Heart right ventricle (tissue), 16 donors: ENCODE measurements around the gene NR1I3. TPM values are rescaled to one million over a fixed set of nuclear protein-coding genes. Genes with fewer than 3 reads are reported as not detected.

ENCODE experiments used
- ATAC-seq, 8 donors: fragments of 200-7000 bp; cut with Tn5 transposase; one replicate each; pipeline ENCODE4 v1.9.1; 2020; ENCODE audit warnings: mild to moderate bottlenecking in 8 of 8, moderate library complexity in 8 of 8, moderate number of reproducible peaks in 1 of 8
- DNase-seq, 2 donors: peaks; one replicate each; pipeline ENCODE4 v3.0.0-alpha.2; 2020
- H3K27ac ChIP-seq, 10 donors: fragments of 200-600 bp; sonication (generic) in 2 of 10; one replicate each; pipeline versions ENCODE4 v1.5.0 to v1.8.0; 2020 to 2022; ENCODE audit warnings: mild to moderate bottlenecking in 3 of 10
- H3K27me3 ChIP-seq, 7 donors: fragments of 200-600 bp; one replicate each; pipeline ENCODE4 v1.8.0; 2021 to 2022; ENCODE audit warnings: mild to moderate bottlenecking in 2 of 7
- H3K36me3 ChIP-seq, 9 donors: fragments of 200-600 bp; sonication (generic) in 1 of 9; one replicate each; pipeline versions ENCODE4 v1.5.0 to v1.8.0; 2020 to 2022; ENCODE audit warnings: mild to moderate bottlenecking in 2 of 9
- H3K4me1 ChIP-seq, 9 donors: fragments of 200-600 bp; sonication (generic) in 1 of 9; one replicate each; pipeline versions ENCODE4 v1.5.0 to v1.8.0; 2020 to 2022; ENCODE audit warnings: mild to moderate bottlenecking in 4 of 9
- H3K4me3 ChIP-seq, 10 donors: fragments of 200-600 bp; sonication (generic) in 2 of 10; one replicate each; pipeline versions ENCODE4 v1.5.0 to v1.8.0; 2020 to 2022; ENCODE audit warnings: mild to moderate bottlenecking in 7 of 10, moderate library complexity in 2 of 10
- H3K9me3 ChIP-seq, 11 donors: fragments of 200-600 bp in 10 of 11; sonication (generic) in 2 of 11; one replicate each; pipeline versions ENCODE4 v1.5.0 to v1.8.0; 2013 to 2022; ENCODE audit warnings: mild to moderate bottlenecking in 2 of 11, control low read depth in 1 of 11, moderate library complexity in 1 of 11
- WGBS, 2 donors: extraction: QIAGEN DNeasy Blood & Tissue Kit; methylation state at CpG; one replicate each; pipeline ENCODE4 v1.1.7; 2013; ENCODE audit warnings: inconsistent platforms in 1 of 2; 5-methylcytosine and 5-hydroxymethylcytosine counted together
- intact Hi-C, 10 donors: fragments of 100-400 bp; cut with DNase I; formaldehyde crosslinking; loops; one replicate each; pipeline versions ENCODE4 v1.11.1 to v1.14.2; 2022
- polyA plus RNA-seq, 2 donors: library from polyadenylated mRNA; stranded (reverse); fragments of 200-250 nt; gene quantifications; one replicate each; pipeline ENCODE4 v1.2.3, GENCODE V29; 2013
- total RNA-seq, 10 donors: library from RNA; stranded (reverse); fragmentation: NEBNext Ultra II Directional in 3 of 10; extraction: Animal tissue kit (Norgen Biotek cat#: 25700) in 3 of 10; gene quantifications; one replicate each; pipeline versions ENCODE4 v1.2.1 to v1.2.4, GENCODE V29; 2021 to 2023
- TF ChIP-seq, protein P1 (sequence below), 9 donors: fragments of 200-600 bp; sonication (generic) in 2 of 9; IDR thresholded peaks; one replicate each; pipeline versions ENCODE4 v1.5.0 to v1.8.0; 2021 to 2022; ENCODE audit warnings: antibody characterized with exemption in 9 of 9, mild to moderate bottlenecking in 5 of 9, moderate library complexity in 1 of 9
- donor health status: Arrhythmogenic right ventricular cardiomyopathy.
- donor health status: ischemic (EF 13 %, LVEDD 7.1; RV severe dilation, severe dysfunction).
- donor health status: healthy with polysubstance abuse.
- donor health status: DM: no; HTN: yes; CAD: no.
- donor health status: DM: no; HTN: no; CAD: no.
- donor health status: ischemic (EF 25% LVEDD 6.9; RV normal size, moderate dysfunction).
- donor health status: ischemic (EF 25% LVEDD 5.7; RV mildly dilated, moderate dysfunction).
- donor health status: healthy.
- donor health status: DM: yes; HTN: yes; CAD: no.
- donor health status: Ischemic cardiomyopathy.
- donor health status: ischemic (EF 35%, LVEDD 5.7; RV mildly dilated, moderate dysfunction).
- donor health status: nonischemic (EF 11% LVEDD 7.7; RV severe dilation, severe dysfunction).
- donor health status: DM: yes; HTN: yes; CAD: no.
- donor health status: PGD.
- donor health status: ischemic (EF 29% LVEDD 5.4; RV normal size, mild dysfunction).
- donor health status: nonischemic (EF 23%, LVEDD 6.1; RV moderate dilation, normal function).

Gene NR1I3
- total and polyA plus RNA-seq, 12 donors = 0.10 TPM; not detected in 11

- Histone ChIP-seq H3K36me3 (peaks cover 0 to 77% (median 0%) of the 10 kb centered on the region in 9 donors), H3K4me3 (peak overlapping the region in 7 of 10 donors; percentile 5 to 67 (median 22)), H3K27me3 (no peaks in the 10 kb centered on the region), H3K27ac (peak overlapping the region in 6 of 10 donors; percentile 17 to 100 (median 41)), H3K4me1 (peaks cover 16 to 73% (median 58%) of the 10 kb centered on the region in 9 donors), H3K9me3 (no peaks in the 10 kb centered on the region)
- WGBS, 2 donors = 76 to 79% methylated on average over 21 of the region's 21 CpGs
- ATAC-seq (peak in 2 of 8 donors; percentile 4 to 10), DNase-seq (no peak)
- intact Hi-C loops = loop anchor here in 6 of 10 donors (2.0 to 10.0 kb wide), 4 partner anchors 15 to 194 kb away; partner anchors contain the start of gene TOMM40L (in 1 of the 6)
- TF ChIP-seq, protein P1, sequence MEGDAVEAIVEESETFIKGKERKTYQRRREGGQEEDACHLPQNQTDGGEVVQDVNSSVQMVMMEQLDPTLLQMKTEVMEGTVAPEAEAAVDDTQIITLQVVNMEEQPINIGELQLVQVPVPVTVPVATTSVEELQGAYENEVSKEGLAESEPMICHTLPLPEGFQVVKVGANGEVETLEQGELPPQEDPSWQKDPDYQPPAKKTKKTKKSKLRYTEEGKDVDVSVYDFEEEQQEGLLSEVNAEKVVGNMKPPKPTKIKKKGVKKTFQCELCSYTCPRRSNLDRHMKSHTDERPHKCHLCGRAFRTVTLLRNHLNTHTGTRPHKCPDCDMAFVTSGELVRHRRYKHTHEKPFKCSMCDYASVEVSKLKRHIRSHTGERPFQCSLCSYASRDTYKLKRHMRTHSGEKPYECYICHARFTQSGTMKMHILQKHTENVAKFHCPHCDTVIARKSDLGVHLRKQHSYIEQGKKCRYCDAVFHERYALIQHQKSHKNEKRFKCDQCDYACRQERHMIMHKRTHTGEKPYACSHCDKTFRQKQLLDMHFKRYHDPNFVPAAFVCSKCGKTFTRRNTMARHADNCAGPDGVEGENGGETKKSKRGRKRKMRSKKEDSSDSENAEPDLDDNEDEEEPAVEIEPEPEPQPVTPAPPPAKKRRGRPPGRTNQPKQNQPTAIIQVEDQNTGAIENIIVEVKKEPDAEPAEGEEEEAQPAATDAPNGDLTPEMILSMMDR (IDR thresholded peaks at IDR 0.05) = peak in 2 of 9 donors; percentile 12 to 21
Observed at GRCh38 chr1:161193561-161194235, 44.3 kb downstream of the NR1I3 start.

- WGBS, 2 donors = 49 to 54% methylated on average over 15 of the region's 15 CpGs
- H3K27ac ChIP-seq = peak overlapping the region in 5 of 10 donors; percentile 17 to 100 (median 41)
- peaks cover 8 to 71% (median 49%) of the 10 kb centered on the region in 9 donors for H3K4me1 ChIP-seq
- no peaks in the 10 kb centered on the region for H3K9me3 ChIP-seq
- H3K36me3 ChIP-seq = peaks cover 0 to 77% (median 0%) of the 10 kb centered on the region in 9 donors
- intact Hi-C loops = loop anchor here in 6 of 10 donors (2.0 to 10.0 kb wide), 4 partner anchors 16 to 195 kb away; partner anchors contain the start of gene TOMM40L (in 1 of the 6)
- TF ChIP-seq, protein P1 (IDR thresholded peaks at IDR 0.05) = peak; percentile 78 to 92 (median 89)
- DNase-seq = peak in 1 of 2 donors; percentile 78
- peak overlapping the region in 2 of 10 donors; percentile 0 to 67 for H3K4me3 ChIP-seq
- H3K27me3 ChIP-seq = no peaks in the 10 kb centered on the region
- peak; percentile 17 to 71 (median 60) for ATAC-seq
Observed at GRCh38 chr1:161192476-161193465, 45.2 kb downstream of the NR1I3 start.

DNA sequence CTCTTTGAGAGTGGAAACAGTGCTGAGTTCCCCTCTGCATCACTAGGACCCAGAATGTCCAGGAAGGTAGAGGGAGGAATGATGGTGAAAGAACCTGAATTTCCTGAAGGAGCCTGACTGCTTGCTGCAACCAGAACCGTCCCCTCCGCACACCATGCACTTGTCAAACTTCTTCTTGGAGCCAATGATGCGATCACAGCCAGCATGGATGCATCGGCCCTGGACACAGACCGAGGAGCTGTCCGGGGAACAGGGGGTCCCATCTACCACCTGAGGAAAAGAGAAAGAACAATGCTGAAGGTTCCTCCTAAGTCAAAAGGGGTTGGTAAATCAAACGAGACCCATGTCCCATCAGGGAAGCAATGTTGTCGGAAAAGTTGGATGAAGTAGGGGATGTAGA is 46.0 kb downstream of the NR1I3 start:
- Histone ChIP-seq H3K4me1 (peaks cover 1 to 77% (median 42%) of the 10 kb centered on the region in 9 donors), H3K9me3 (no peaks in the 10 kb centered on the region), H3K27me3 (no peaks in the 10 kb centered on the region), H3K27ac (peak overlapping the region in 1 of 10 donors; percentile 100), H3K4me3 (no peak overlapping the region), H3K36me3 (peaks cover 0 to 77% (median 0%) of the 10 kb centered on the region in 9 donors)
- DNase-seq (no peak), ATAC-seq (no peak)
- intact Hi-C loops = loop anchor here in 6 of 10 donors (2.0 to 10.0 kb wide), 4 partner anchors 17 to 195 kb away; partner anchors contain the start of gene TOMM40L (in 1 of the 6)
- 70 to 76% methylated on average over 8 of the region's 8 CpGs for WGBS, 2 donors
- TF ChIP-seq, protein P1 (IDR thresholded peaks at IDR 0.05) = no peak
